Tibial nerve (tissue), 4 donors: ENCODE results near the gene ZNF391.

Experiments
- EP300 ChIP-seq, 2 donors: sonication (generic); formaldehyde crosslinking; IDR thresholded peaks; one replicate each; pipeline ENCODE4 v1.6.1; 2017; ENCODE audit warnings: antibody characterized with exemption in 2 of 2, mild to moderate bottlenecking in 1 of 2
- POLR2A ChIP-seq, 2 donors: fragments of 450-650 bp; IDR thresholded peaks; one replicate each; pipeline ENCODE4 v1.6.1; 2017; ENCODE audit warnings: antibody characterized with exemption in 2 of 2, mild to moderate bottlenecking in 2 of 2, moderate library complexity in 2 of 2
- TF ChIP-seq, protein P1 (sequence below), 5 experiments: fragments of 200-600 bp in 3 of 5; fragments of 450-650 bp in 2 of 5; sonication (generic) in 3 of 5; IDR thresholded peaks; one replicate each; pipeline ENCODE4 v1.5.1; 2016 to 2019; ENCODE audit warnings: antibody characterized with exemption in 5 of 5, mild to moderate bottlenecking in 3 of 5, moderate library complexity in 2 of 5

DNA sequence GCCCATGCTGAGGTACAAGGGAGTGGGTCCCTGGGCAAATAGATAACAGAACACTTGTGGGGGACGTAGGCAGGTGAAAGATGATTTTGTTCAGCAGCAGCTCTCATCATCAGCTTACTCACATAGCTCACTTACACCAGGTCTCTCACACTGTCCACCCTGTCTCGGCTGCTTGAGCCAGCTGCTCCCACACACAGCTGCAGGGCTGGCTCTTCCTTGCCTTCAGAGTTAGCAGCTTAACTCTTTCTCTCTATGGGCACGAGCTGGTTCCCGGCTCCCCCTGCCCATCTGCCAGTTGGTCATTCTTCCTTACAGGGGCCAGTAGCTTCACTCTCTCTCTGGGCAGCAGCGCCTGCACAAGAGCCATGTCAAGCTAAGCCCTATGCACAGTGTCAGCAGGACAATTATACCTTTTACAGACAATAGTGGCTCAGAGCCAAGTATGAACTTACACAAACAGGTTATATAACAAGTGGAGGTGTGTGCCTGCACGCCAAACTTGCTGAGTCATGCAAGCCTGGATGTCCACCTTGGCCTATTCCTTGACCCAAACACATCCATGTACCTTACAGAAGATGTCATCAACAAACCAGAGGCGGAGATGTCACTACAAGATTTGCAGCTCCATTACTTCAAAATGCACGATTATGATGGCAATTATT, 18.7 kb downstream of the ZNF391 start:
- TF ChIP-seq, protein P1, sequence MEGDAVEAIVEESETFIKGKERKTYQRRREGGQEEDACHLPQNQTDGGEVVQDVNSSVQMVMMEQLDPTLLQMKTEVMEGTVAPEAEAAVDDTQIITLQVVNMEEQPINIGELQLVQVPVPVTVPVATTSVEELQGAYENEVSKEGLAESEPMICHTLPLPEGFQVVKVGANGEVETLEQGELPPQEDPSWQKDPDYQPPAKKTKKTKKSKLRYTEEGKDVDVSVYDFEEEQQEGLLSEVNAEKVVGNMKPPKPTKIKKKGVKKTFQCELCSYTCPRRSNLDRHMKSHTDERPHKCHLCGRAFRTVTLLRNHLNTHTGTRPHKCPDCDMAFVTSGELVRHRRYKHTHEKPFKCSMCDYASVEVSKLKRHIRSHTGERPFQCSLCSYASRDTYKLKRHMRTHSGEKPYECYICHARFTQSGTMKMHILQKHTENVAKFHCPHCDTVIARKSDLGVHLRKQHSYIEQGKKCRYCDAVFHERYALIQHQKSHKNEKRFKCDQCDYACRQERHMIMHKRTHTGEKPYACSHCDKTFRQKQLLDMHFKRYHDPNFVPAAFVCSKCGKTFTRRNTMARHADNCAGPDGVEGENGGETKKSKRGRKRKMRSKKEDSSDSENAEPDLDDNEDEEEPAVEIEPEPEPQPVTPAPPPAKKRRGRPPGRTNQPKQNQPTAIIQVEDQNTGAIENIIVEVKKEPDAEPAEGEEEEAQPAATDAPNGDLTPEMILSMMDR (IDR thresholded peaks at IDR 0.05): no peak
- TF ChIP-seq POLR2A (IDR thresholded peaks at IDR 0.05) (no peak), EP300 (IDR thresholded peaks at IDR 0.05) (no peak)
